ENCODE data around the gene RTKN.

GRCh38 chr2:74450570-74451190, 8.9 kb upstream of the RTKN start:
- TF ChIP-seq CTCF (IDR thresholded peaks at IDR 0.05) (no peak), POLR2A (IDR thresholded peaks at IDR 0.05) (no peak)

Measured in lower leg skin (tissue), 3 donors.